ENCODE data around the gene PPP3CB. TPM values are rescaled to one million over a fixed set of nuclear protein-coding genes. Genes with fewer than 3 reads are reported as not detected.

The PPP3CB gene
- total RNA-seq, result 10 to 100 TPM; 47.7 to 51.0 TPM

GRCh38 chr10:73495884-73496674 is at the start of gene PPP3CB:
PPP3CB (minus strand) TSS chr10:73496024; CDS start chr10:73495889, 135 bp downstream.
- no peaks in the 10 kb centered on the region for H3K9me3 Mint-ChIP-seq
- peak; percentile 87 for DNase-seq (ENCODE audit: low spot score)
- H3K4me1 Mint-ChIP-seq (ENCODE audit: low read depth in 2 of 2), result peaks cover 41 to 47% of the 10 kb centered on the region in 2 donors
- H3K4me3 Mint-ChIP-seq, result peak within 1 kb of the TSS; percentile 95
- ATAC-seq, result peak; percentile 89 to 91
- H3K27ac Mint-ChIP-seq, result peak within 1 kb of the TSS; percentile 82 to 95
- H3K36me3 Mint-ChIP-seq, result no peaks in the 10 kb centered on the region
- no peaks in the 10 kb centered on the region for H3K27me3 Mint-ChIP-seq

DNA sequence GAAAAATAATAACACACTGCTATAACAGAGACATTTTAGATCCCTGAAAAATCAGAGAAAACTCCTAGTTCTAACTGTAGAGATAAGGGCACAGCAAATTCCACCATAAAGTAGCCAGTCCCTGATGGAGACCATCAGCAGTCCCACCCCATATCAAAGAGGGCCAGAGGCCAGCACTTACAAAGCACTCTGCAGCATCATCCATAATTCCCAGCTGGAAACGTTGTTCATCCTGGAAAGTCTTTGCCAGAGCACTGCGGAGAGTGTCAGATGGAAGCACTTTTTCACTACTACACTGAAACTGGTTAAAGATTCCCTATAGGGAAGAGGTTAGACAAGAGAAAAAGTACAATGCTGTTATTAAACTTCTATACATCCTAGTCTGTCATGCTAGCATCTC is 49.5 kb upstream of the PPP3CB start:
- Mint-ChIP-seq H3K4me1 (ENCODE audit: low read depth in 2 of 2) (no peaks in the 10 kb centered on the region), H3K27ac (no peak overlapping the region), H3K36me3 (no peaks in the 10 kb centered on the region), H3K4me3 (no peak overlapping the region), H3K27me3 (no peaks in the 10 kb centered on the region), H3K9me3 (no peaks in the 10 kb centered on the region)
- DNase-seq (ENCODE audit: low spot score) (no peak), ATAC-seq (no peak)

DNA sequence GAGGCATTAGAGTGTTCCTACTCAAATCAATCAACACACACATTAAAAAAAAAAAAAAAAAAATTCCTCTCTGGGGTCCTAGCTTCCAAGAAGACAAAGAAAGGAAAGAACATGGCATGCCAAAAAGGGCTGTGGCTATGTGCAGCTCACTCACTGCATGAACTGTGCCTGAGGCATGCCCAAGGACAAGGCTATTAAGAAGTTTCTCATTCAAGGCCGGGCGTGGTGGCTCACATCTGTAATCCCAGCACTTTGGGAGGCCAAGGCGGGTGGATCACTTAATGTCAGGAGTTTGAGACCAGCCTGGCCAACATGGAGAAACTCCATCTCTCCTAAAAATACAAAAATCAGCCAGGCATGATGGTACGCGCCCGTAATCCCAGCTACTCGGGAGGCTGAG is 41.9 kb upstream of the PPP3CB start:
- Mint-ChIP-seq H3K4me3 (no peak overlapping the region), H3K9me3 (no peaks in the 10 kb centered on the region), H3K4me1 (ENCODE audit: low read depth in 2 of 2) (peaks cover 4 to 5% of the 10 kb centered on the region in 2 donors), H3K27ac (no peak overlapping the region), H3K36me3 (no peaks in the 10 kb centered on the region), H3K27me3 (no peaks in the 10 kb centered on the region)
- no peak for DNase-seq (ENCODE audit: low spot score)
- no peak for ATAC-seq

- Mint-ChIP-seq H3K9me3 (no peaks in the 10 kb centered on the region), H3K4me1 (ENCODE audit: low read depth in 2 of 2) (peaks cover 4 to 5% of the 10 kb centered on the region in 2 donors), H3K4me3 (no peak overlapping the region), H3K27me3 (no peaks in the 10 kb centered on the region), H3K27ac (no peak overlapping the region), H3K36me3 (no peaks in the 10 kb centered on the region)
- ATAC-seq (no peak), DNase-seq (ENCODE audit: low spot score) (no peak)
Measured at GRCh38 chr10:73537288-73537687, 41.5 kb upstream of the PPP3CB start.

GRCh38 chr10:73534857-73535256 is 39.0 kb upstream of the PPP3CB start:
- DNase-seq (ENCODE audit: low spot score) (no peak), ATAC-seq (no peak)
- H3K4me3 Mint-ChIP-seq, result no peak overlapping the region

GRCh38 chr10:73529089-73529832 is 33.4 kb upstream of the PPP3CB start:
- H3K4me1 Mint-ChIP-seq (ENCODE audit: low read depth in 2 of 2), result no peaks in the 10 kb centered on the region
- no peaks in the 10 kb centered on the region for H3K36me3 Mint-ChIP-seq
- DNase-seq (ENCODE audit: low spot score) (peak; percentile 68), ATAC-seq (peak; percentile 66 to 68)
- H3K27ac Mint-ChIP-seq, result no peak overlapping the region
- H3K4me3 Mint-ChIP-seq, result no peak overlapping the region
- no peaks in the 10 kb centered on the region for H3K27me3 Mint-ChIP-seq
- H3K9me3 Mint-ChIP-seq, result no peaks in the 10 kb centered on the region

More at GRCh38 chr10:73534857-73535256, 39.0 kb upstream of the PPP3CB start:
- Mint-ChIP-seq H3K4me1 (ENCODE audit: low read depth in 2 of 2) (peaks cover 4 to 5% of the 10 kb centered on the region in 2 donors), H3K9me3 (no peaks in the 10 kb centered on the region), H3K27ac (no peak overlapping the region), H3K27me3 (no peaks in the 10 kb centered on the region), H3K36me3 (no peaks in the 10 kb centered on the region)

- H3K27me3 Mint-ChIP-seq, result no peaks in the 10 kb centered on the region
- H3K4me3 Mint-ChIP-seq, result no peak overlapping the region
- ATAC-seq (no peak), DNase-seq (ENCODE audit: low spot score) (no peak)
- no peaks in the 10 kb centered on the region for H3K36me3 Mint-ChIP-seq
- H3K9me3 Mint-ChIP-seq, result no peaks in the 10 kb centered on the region
- no peak overlapping the region for H3K27ac Mint-ChIP-seq
- no peaks in the 10 kb centered on the region for H3K4me1 Mint-ChIP-seq (ENCODE audit: low read depth in 2 of 2)
Measured at GRCh38 chr10:73522263-73522662, 26.4 kb upstream of the PPP3CB start.

DNA sequence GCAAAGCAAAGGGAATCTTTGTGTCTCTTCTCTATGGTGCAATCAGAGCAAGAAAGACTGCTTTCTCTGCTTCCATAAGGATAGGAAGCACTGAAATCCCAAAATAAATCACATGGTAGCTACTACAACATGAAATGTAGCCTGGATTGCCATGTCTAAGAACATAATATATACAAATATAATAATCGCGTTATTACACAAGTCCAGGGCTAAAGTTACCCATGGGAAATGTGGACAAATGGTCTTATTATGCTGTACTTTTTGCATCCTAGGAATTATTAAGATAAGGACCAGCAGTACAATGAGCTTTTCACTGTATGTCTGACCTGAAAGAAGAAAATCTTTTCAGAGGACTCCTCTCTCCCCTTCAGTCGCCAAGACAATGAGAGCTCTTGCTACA is 23.5 kb upstream of the PPP3CB start:
- DNase-seq (ENCODE audit: low spot score), result no peak
- H3K27ac Mint-ChIP-seq, result no peak overlapping the region
- no peaks in the 10 kb centered on the region for H3K36me3 Mint-ChIP-seq
- no peaks in the 10 kb centered on the region for H3K9me3 Mint-ChIP-seq
- no peak overlapping the region for H3K4me3 Mint-ChIP-seq
- no peaks in the 10 kb centered on the region for H3K27me3 Mint-ChIP-seq
- no peak for ATAC-seq
- H3K4me1 Mint-ChIP-seq (ENCODE audit: low read depth in 2 of 2), result no peaks in the 10 kb centered on the region

GRCh38 chr10:73517166-73517888 is 21.5 kb upstream of the PPP3CB start:
- Mint-ChIP-seq H3K4me1 (ENCODE audit: low read depth in 2 of 2) (no peaks in the 10 kb centered on the region), H3K4me3 (no peak overlapping the region), H3K27me3 (no peaks in the 10 kb centered on the region), H3K36me3 (no peaks in the 10 kb centered on the region), H3K9me3 (no peaks in the 10 kb centered on the region), H3K27ac (no peak overlapping the region)
- DNase-seq (ENCODE audit: low spot score), result no peak
- ATAC-seq, result no peak

- Mint-ChIP-seq H3K9me3 (no peaks in the 10 kb centered on the region), H3K27me3 (no peaks in the 10 kb centered on the region), H3K4me1 (ENCODE audit: low read depth in 2 of 2) (peaks cover 0 to 2% of the 10 kb centered on the region in 2 donors), H3K27ac (no peak overlapping the region), H3K36me3 (no peaks in the 10 kb centered on the region), H3K4me3 (no peak overlapping the region)
- DNase-seq (ENCODE audit: low spot score), result no peak
- ATAC-seq, result no peak
Measured at GRCh38 chr10:73512207-73512743, 16.5 kb upstream of the PPP3CB start.

GRCh38 chr10:73509695-73510094 is 13.9 kb upstream of the PPP3CB start:
- H3K27me3 Mint-ChIP-seq, result no peaks in the 10 kb centered on the region
- H3K4me1 Mint-ChIP-seq (ENCODE audit: low read depth in 2 of 2), result peaks cover 0 to 2% of the 10 kb centered on the region in 2 donors
- ATAC-seq (peak in 1 of 2 donors; percentile 48), DNase-seq (ENCODE audit: low spot score) (no peak)
- H3K27ac Mint-ChIP-seq, result no peak overlapping the region
- H3K36me3 Mint-ChIP-seq, result peaks cover 4% of the 10 kb centered on the region
- H3K4me3 Mint-ChIP-seq, result no peak overlapping the region
- no peaks in the 10 kb centered on the region for H3K9me3 Mint-ChIP-seq

- H3K4me3 Mint-ChIP-seq, result no peak overlapping the region
- peaks cover 13% of the 10 kb centered on the region for H3K36me3 Mint-ChIP-seq
- ATAC-seq (no peak), DNase-seq (ENCODE audit: low spot score) (no peak)
- no peaks in the 10 kb centered on the region for H3K27me3 Mint-ChIP-seq
- no peaks in the 10 kb centered on the region for H3K9me3 Mint-ChIP-seq
- H3K27ac Mint-ChIP-seq, result no peak overlapping the region
- H3K4me1 Mint-ChIP-seq (ENCODE audit: low read depth in 2 of 2), result peaks cover 2 to 9% of the 10 kb centered on the region in 2 donors
Measured at GRCh38 chr10:73506491-73506890, 10.7 kb upstream of the PPP3CB start.

DNA sequence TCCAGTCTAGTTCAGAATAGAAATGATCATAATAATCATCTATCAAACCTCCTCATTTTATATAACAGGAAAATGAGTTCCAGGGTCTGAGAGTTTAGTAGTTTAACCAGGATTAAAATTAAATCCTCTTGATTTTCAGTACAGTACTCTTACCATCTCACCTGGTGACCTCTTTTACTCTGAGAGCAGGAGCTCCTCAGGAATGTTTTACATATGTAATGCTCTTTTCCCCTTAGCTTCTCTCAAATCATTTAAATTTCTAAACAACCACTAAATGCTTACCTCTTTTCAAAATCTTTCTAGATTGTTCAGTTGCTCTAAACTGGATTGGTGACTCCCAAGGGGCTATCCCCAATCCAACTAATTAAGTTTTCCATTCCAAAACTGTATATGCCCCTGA is 10.2 kb upstream of the PPP3CB start:
- no peak for DNase-seq (ENCODE audit: low spot score)
- no peak for ATAC-seq
- Mint-ChIP-seq H3K4me3 (no peak overlapping the region), H3K9me3 (no peaks in the 10 kb centered on the region), H3K36me3 (peaks cover 13% of the 10 kb centered on the region), H3K27me3 (no peaks in the 10 kb centered on the region), H3K4me1 (ENCODE audit: low read depth in 2 of 2) (peaks cover 3 to 13% of the 10 kb centered on the region in 2 donors), H3K27ac (no peak overlapping the region)
